A549 treated with dexamethasone at 1 μM for 4 hours (cell line): ENCODE data around the gene MYH9. TPM values are rescaled to one million over a fixed set of nuclear protein-coding genes. Genes with fewer than 3 reads are reported as not detected.

Experiments used
- total RNA-seq: library from RNA; stranded (reverse); fragments of 200-300 nt; extraction: Qiagen RNA extraction; gene quantifications from 5 replicates; pipeline ENCODE4 v1.2.3, GENCODE V29; 2022

Gene MYH9
- 131 to 201 TPM (median 188 TPM) in 5 replicates for total RNA-seq

GRCh38 chr22:36387959-36388726, at the start of gene MYH9:
MYH9 (minus strand) TSS chr22:36387967; CDS start chr22:36349236, 38,731 bp downstream.

GRCh38 chr22:36252754-36253522, 134.8 kb downstream of the MYH9 start, which contains the start of gene APOL1:
APOL1 (plus strand) TSS chr22:36253133; CDS start chr22:36254956, 1,823 bp downstream.

GRCh38 chr22:36239401-36240171, 148.2 kb downstream of the MYH9 start, which contains the start of gene APOL2:
APOL2 (minus strand) TSS chr22:36239527; CDS start chr22:36233162, 6,365 bp downstream.

Other genes starting within 250 kb of the MYH9 start
- 0.05 to 0.14 TPM (median 0.07 TPM) in 5 replicates for gene APOL3, start 227.2 kb downstream of the MYH9 start, total RNA-seq
- 0.02 to 0.14 TPM in 2 of 5 replicates, not detected in the others for gene APOL4, start 186.2 kb downstream of the MYH9 start, total RNA-seq
- 61.9 to 83.2 TPM (median 65.9 TPM) in 5 replicates for gene APOL2, start 148.4 kb downstream of the MYH9 start, total RNA-seq
- gene APOL1, start 134.8 kb downstream of the MYH9 start, total RNA-seq, result 14.7 to 19.4 TPM (median 16.3 TPM) in 5 replicates
- 60.9 to 66.2 TPM (median 62.3 TPM) in 5 replicates for gene TXN2, start 93.7 kb upstream of the MYH9 start, total RNA-seq
- gene FOXRED2, start 119.1 kb upstream of the MYH9 start, total RNA-seq, result 10.1 to 18.4 TPM (median 16.6 TPM) in 5 replicates
- gene EIF3D, start 141.2 kb upstream of the MYH9 start, total RNA-seq, result 156 to 181 TPM (median 158 TPM) in 5 replicates